Measurements from ENCODE around the gene CD8B2.
A peak's percentile ranks its signal among the peaks of the same experiment; 100 is the strongest.
"Not testable (repeated sequence)": the region's sequence is repeated elsewhere in the genome, so short reads cannot be mapped to it uniquely, and the experiment has no call there.

The CD8B2 gene

DNA sequence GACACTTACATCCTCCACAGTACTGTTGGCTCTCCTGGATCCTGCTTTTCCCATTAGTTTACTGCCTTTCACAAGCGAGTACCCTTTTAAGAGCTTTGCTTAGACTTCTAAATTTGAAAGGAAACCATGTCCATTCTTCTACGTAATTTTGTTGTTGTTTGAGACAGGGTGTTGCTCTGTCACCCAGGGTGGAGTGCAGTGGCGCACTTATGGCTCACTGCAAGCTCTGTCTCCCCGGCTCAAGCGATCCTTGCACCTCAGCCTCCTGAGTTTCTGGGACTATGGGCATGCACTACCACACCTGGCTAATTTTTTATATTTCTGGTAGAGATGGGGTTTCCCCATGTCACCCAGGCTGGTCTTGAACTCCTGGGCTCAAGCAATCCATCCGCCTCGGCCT is 24.8 kb downstream of the CD8B2 start:
- DNase-seq (ENCODE audit: low read depth): not testable (repeated sequence)

DNA sequence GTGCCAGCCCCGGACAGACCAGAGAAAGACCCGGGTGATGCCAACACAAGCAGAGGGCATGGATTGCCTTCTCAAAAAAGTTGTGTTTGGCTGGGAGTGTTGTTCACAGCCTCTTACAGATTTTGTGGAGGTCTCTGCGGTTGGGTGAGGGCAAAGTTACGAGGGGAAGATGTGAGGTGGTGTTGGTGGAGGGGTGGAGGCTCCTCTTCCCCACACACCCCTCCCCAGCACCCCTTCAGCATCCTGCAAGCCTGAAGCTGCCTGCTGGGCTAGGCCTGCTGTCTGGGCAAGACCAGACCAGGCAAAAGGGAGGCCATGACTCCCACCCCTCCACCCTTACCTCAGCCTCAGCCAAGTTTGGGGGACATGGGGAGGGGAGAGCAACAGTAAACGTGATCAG is 26.2 kb downstream of the CD8B2 start:
- not testable (repeated sequence) for DNase-seq (ENCODE audit: low read depth)

DNA sequence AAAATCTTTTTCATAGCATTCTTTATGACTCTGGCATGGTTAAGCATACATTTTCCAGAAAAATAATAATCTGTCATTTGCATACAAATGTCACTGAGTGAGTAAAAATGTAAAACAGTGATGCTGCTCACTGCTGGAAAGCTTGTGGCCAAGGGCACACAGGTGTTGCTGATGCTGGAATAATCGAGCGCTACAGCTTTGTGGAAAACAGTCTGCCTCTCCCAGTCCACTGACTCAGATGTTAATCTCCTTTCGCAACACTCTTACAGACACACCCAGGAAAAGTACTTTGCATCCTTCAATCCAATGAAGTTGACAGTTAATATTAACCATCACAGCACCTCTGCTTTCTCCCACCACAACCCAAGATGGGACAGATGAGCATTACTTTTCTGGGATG is 27.7 kb downstream of the CD8B2 start:
- DNase-seq (ENCODE audit: low read depth): not testable (repeated sequence)

DNA sequence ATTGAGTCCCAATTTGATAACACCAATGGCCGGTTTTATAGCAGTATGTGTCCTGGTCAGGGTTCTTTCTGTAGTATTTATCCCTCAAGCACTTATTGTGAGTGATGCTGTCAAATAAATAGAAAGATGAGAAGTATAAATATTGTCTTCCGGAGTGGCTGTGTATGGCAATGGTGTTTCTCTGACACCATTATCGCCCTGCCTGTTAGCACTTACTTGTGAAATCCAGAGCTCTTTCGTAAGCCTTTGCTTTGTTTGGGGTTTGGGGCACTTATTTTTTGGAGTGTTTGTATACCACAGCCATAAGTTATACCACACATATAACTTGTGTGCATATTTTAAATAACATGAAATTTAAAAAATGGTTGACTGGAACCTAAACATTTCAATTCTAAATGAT is 29.3 kb downstream of the CD8B2 start:
- DNase-seq (ENCODE audit: low read depth): no peak

DNA sequence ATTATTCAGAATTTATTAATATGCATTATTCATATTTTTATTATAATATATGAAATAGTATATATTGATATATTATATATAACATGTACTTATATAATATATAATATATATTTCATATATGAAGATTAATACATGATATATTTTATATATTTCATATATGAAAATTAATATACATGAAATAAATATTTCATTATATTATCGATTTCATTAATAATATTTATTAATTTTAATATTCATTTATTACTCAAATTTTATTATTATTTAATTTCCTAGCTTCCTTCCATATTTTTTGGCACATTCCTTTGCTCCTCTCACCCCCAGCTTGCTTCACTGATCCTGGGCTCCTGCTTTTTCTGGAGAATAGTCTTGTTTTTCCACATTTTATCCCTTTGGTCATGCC is 29.7 kb downstream of the CD8B2 start:
- no peak for DNase-seq (ENCODE audit: low read depth)

DNA sequence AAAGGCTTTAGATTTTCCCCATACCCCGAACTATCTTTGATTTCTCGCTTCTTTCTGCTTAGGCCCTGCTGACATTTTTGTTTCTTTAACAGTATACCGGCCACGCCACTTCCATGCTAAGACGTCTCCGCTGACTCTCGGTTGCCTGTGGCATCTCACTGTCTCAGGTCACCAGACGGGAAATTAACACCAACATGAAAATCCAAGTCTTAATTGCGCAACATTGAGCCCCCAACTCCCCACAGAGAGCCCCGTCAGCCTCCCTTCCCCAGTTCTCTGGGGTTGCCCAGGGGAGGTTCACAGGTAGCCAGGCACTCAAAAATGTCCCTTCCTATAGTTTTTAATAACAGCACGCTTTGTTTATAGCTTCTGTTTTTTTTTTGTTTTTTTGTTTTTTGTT is 30.2 kb downstream of the CD8B2 start:
- DNase-seq (ENCODE audit: low read depth): no peak

DNA sequence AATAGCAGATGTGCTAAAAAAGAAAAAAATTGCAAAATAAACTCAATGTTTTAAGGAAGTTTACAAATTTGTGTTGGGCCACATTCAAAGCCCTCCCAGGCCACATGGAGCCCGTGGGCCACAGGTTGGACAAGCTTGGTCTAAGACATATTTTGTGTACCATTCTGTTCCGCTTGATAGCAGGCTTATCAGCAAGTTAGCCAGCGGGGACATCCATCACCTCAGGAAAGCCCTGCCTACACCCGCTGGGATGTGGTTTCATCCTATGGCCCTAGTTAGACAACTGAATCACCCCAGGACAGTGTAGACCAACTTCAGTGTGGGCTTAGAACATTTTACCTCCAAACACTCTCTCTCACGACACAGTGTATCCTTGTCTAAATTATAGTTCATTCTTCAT is 32.6 kb downstream of the CD8B2 start:
- DNase-seq (ENCODE audit: low read depth): no peak

DNA sequence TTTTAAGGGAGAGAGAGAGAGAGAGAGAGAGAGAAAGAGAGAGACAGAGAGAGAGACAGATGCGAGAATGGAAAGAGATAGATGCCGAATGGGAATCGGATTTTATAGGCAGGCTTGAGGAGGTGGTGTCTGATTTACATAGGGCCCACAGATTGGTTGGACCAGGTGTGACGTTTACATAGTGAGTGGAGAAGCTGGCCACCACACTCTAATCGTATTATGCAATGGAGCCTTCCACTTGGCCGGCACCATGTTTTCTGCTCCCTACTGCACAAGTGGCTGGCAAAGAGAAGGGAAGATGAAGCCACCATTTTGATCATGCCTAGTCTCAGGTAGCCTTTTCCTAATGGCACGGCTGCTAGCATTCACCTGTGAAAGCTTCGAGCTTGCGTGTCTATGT is 33.9 kb downstream of the CD8B2 start:
- DNase-seq (ENCODE audit: low read depth): no peak

DNA sequence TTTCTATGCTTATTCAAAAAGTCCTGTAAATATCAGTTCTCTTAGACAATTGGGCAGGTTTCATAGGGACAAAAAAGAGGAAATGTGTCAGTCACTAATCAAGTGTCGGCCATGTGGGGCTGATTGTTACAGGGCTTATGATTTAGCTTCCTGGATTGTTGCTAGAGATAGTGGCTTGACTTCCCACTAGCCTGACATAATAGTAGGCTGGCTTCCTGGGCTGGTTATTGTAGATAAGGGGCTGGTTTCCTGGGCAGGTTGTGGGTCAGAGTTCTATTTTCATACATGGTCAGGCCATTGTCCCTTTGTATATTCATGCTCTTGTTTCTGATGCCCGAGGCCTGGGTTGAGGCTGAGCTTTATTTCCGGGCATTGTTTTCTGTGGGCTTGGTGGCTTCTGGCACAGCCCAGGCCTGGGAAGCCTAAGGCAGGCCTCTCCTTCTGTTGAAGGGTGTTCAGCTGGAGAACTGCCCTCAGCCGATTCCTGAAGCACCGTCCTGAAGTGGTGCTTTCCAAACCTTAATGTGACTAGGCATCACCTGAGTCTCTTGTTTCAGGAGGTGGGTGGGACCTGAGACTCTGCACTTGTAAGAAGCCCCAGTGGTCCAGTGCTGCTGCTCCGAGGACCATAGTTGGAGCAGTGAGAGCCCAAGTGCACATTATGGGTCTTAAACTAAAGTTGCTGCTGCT is 37.0 kb downstream of the CD8B2 start:
- no peak for DNase-seq (ENCODE audit: low read depth)

DNA sequence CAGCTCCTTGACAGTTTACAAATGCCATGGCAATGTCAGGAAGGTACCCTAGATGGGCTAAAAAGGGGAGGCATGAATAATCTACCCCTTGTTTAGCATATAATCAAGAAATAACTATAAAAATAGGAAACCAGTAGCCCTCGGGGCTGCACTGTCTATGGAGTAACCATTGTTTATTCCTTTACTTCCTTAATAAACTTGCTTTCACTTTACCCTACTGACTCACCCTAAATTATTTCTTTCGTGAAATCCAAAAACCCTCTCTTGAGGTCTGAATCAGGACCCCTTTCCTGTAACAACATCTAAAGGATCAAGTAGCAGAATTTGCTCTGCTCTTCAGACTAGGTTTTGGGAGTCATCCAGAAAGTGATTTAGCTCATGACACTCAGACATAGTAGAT is 43.7 kb downstream of the CD8B2 start:
- no peak for DNase-seq (ENCODE audit: low read depth)

DNA sequence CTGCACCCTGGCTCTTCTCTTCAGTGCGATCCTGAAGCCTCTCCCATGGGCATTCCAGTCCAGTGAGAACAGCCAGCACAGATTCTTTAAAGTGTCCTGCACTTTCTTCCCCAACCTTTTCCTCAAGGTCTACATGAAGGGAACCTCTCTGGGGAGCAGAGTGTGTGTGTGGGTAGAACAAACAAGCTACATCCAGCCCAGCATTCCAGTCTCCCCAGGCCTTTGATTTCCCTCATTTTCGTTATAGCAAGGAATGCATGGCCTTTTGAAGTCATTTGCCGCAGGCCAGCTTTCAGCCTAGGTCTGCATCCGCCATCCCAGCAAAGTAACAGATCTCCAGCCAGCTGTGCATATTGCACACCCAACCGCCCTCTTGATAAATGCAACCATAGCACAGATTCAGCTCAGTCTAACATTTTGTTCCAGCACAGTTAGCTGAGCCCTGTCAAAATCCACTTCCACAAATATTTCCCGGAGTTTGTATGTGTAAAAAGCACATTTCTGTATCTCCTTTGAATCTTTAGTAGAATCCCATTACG is 44.6 kb downstream of the CD8B2 start:
- DNase-seq (ENCODE audit: low read depth): no peak

DNA sequence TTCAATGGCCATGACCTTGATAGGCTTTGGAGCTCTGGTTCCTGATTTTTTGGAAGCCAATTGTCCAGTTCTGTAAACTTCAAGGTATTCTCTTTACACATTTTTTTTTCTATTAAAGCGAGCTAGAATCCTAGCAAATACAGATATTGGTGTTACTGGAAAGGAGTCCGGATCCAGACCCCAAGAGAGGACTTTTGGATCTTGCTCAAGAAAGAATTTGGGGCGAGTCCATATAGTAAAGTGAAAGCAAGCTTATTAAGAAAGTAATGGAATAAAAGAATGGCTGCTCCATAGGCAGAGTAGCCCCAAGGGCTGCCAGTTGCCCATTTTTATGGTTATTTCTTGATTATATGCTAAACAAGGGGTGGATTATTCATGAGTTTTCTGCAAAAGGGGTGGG is 45.1 kb downstream of the CD8B2 start:
- DNase-seq (ENCODE audit: low read depth): no peak

DNA sequence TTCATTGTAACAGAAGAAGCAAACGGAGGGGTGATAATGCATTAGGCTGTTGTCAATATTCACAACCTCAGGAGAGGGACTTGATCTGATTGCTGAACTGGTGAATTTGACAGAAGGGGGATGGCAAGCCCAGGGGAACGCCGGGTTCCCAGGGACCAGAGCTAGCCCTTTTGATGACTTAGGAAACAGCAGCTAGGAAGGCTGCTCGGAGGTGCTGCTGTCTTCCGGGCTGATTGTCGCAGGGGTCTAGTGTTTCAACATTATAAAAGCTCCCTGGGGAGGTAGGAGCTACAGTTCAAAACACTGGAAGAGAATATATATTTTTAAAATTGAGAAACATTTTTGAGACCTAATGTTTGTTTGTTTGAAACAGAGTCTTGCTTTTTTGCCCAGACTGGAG is 47.3 kb downstream of the CD8B2 start:
- DNase-seq (ENCODE audit: low read depth): no peak

DNA sequence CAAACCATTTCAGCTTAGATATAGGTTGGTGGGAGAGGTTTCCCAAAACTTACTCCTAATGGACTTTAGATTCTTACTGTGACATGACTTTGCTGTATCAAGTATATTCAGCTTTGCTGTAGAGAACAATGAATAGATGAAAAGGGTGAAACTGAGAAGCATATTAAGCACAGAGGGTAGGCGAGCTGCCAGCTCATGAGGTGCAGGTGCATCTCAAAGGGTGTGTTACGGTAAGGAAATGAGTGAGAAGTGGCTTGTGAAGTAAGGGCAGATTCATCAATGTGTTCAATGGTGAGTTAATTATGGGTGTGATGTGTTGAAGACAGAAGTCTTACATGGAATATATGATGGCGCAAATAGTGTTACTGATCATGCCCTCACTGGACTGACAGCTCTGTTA is 49.3 kb downstream of the CD8B2 start:
- no peak for DNase-seq (ENCODE audit: low read depth)

DNA sequence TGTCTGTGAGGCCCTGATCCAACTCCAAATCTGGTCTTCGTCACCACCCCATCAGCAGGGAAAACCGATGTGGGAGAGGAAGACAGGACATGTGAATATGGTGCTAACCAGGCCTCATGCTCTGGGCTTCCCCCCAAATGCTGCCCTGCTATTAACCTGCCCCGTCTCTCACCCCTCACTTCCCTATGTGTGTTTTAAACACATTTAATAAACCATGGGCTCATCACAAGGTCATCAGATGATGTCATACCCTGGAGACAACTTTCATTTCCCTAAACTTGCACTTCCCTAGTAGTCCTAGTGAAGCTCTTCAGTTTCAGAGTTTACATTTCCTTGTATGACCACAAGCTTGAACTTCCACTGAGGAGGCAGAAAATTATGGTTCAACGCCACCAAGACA is 49.9 kb downstream of the CD8B2 start:
- DNase-seq (ENCODE audit: low read depth): no peak

DNA sequence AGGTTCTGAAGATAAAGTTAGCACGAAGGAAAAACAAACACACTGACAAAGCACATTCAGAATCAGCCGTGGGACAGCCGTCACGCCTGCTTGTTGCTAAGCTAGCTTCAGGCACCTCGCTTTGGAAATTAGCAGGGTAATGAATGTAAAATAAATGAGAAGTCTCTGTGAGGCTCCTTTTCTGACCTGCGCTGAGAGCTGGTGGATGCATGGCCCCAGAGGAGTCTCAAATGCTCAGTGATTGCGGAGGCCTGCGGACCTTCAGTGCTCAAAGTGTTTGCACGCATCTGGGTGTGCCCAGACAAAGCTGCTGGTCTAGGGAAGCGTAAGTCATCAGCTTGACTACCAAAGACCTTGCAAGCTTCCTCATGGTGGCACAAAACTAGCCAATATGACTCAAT is 50.6 kb downstream of the CD8B2 start:
- no peak for DNase-seq (ENCODE audit: low read depth)

DNA sequence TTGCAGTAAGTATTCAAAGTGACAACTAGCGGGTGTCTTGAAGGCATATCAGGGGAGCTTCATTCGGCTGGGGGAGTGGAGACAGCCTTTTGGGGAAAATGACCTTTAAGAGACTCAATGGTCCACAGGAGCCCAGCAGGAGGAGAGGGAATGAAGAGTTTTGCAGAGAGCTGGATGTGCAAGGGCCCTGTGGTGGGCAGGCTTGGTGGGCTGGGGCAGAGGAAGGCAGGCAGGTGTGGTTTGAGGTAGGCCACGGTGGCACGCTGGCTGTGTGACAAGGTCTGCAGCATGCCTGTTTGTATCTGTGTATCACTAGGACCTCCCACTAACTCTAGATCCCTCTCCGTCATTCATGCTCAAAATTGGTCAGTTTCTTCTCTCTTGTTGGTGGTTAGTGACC is 53.7 kb downstream of the CD8B2 start:
- DNase-seq (ENCODE audit: low read depth): no peak

DNA sequence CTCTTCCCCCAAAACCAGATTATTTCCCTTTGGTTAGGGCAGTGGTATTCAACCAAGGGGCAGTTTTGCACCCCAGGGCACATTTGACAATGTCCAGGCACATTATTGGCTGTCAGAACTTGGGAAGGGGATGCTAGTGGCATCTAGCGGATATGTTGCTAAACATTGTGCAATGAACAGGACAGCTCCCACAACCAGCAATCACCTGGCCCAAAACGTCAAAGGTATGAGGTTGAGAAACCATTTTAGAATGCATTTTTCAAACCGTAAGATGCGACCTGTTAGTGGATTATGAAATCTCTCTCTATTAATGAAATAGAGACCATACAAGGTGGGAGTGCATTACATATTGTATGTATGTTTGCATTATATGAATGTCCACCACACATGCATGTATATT is 54.2 kb downstream of the CD8B2 start:
- no peak for DNase-seq (ENCODE audit: low read depth)

DNA sequence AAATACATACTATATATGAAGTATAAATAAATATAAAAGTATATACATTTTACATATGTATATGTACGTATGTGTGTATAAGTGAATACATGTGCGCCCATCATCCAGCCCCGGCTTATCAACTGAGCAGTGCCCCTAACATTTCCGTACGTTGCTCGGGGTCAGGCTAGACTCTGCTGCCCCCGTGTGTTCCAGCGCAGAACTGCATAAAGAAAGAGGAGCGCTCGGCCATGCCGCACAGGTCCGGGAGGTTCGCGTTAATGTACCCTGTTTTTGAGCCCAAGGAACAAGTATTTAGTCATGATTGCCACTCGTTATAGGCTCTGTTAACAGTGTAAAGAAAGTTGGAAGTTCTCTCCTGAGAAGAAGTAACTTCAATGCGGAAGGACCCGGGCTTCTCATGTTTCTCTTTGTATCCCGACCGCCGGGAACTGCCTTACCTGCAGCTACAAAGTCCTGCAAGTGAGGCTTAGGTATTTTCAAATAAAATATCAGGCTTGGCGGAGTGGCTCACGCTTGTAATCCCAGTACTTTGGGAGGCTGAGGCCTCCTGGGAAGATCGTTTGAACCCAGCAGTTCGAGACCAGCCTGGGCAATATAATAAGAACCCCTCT is 55.7 kb downstream of the CD8B2 start:
- peak; percentile 56 for DNase-seq (ENCODE audit: low read depth)

DNA sequence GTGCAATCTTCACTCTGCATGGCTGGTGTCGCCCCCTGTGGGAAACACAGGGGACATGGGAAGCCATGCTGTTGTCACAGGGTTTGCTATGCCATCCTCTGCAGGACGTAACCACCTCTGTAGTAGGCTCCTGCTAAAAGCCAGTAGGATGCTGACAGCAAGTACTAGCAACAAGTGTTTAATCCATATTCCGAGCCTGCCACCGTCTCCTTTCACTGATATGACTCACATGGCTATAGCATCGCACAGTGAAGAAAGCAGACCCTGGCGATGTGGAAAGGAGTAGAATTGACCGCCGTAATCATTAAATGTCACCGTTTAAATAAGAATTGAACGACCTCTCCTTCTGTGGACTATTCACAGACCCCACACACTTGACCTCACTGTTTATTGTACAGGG is 57.8 kb downstream of the CD8B2 start:
- no peak for DNase-seq (ENCODE audit: low read depth)

DNA sequence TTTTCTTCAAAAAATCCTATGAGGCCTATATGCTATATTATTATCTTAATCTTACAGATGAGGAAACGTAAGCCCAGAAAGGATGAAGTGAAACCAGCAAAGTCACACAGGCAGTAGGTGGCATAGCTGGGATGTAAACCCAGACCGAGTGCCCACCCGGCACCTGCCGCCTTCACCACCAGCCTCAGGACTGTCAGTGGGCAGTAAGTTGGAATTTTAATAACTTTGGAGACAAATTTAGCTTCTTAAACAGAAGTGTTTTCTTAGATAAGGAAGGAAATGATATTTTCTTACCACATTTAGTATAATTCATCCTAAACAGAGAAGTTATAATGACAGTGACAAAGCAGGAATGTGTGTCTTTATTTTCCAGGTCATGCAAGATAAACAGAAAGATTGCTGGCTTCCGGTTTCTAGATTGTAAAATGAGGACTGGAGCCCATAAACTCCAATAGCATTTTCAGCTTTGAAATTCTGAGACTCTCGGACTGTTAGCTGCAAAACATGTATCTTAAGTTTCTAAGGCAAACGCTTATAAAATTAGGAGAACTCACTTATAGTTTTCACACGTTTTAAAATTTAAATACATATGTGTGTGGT is 59.3 kb downstream of the CD8B2 start:
- DNase-seq (ENCODE audit: low read depth): no peak

DNA sequence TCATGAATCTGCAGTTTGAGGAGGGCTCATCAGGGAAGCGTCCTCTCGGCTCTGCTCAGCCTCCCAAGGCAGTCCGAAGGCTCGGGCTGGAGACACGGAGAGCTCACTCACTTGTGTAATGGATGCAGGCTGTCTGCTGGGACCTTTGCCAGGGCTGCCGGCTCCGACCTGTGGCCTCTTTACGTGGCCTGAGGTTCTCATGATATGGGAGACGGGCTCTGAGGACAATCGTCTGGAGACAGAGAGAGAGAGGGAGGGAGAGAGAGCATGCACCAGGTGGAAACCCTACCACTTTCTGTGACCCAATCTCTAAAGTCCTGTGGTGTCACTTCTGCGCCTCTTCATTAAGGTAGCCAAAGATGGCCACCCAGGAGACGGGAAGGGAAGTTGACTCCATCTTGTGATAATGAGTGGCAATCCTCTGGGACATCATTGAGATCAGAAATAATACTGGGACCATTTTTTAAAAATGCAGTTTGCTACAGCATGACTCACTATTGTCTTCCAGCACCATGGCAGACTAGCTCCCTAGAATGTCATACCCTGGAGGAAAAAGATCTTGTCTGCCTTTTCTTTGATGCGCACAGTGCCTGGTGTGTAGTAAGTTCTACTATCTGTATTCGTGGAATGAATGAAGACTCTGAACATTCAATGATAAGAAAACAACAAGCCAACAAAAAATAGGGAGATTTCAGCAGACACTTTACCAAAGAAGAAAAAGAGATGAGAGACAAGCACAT is 60.2 kb downstream of the CD8B2 start:
- DNase-seq (ENCODE audit: low read depth): no peak
